ENCODE data around the gene GPR141. TPM values are rescaled to one million over a fixed set of nuclear protein-coding genes. Genes with fewer than 3 reads are reported as not detected.

The GPR141 gene
- total and polyA plus RNA-seq, 9 of the 15 experiments (the other 6 are each of a cell fraction or from before 2014, with no cell fraction given): not detected

- Histone ChIP-seq H4K20me1 (replicated peaks; ENCODE audit: control insufficient read depth, insufficient read depth, low read length) (0 out of 2 replicates have a peak, but pooled peaks cover 2% of the 10 kb centered on the region), H3K79me2 (ENCODE audit: control insufficient read depth, insufficient read depth, low read length) (no peaks in the 10 kb centered on the region), H3K9ac (ENCODE audit: insufficient read depth in 1 of 2, low read depth in 2 of 2, low read length in 2 of 2) (no peak overlapping the region), H3K9me3 (replicated peaks; ENCODE audit: control insufficient read depth, insufficient read depth, low read depth, low read length) (no peaks in the 10 kb centered on the region), H2AFZ (ENCODE audit: low read depth, low read length) (no peak overlapping the region), H3K9me1 (ENCODE audit: control insufficient read depth, insufficient read depth, low read length) (no peaks in the 10 kb centered on the region), H3K4me1 (replicated peaks in 1 of 2; ENCODE audit: control insufficient read depth in 2 of 2, insufficient read depth in 2 of 2, low read length in 2 of 2) (no peaks in the 10 kb centered on the region), H3K4me2 (ENCODE audit: insufficient read depth, low read length) (no peak overlapping the region), H3K36me3 (ENCODE audit: control insufficient read depth, insufficient read depth, low read length) (no peaks in the 10 kb centered on the region), H3K4me3 (no peak overlapping the region), H3K27ac (ENCODE audit: extremely low read depth, low read depth, low read length) (no peak overlapping the region), H3K27me3 (ENCODE audit: control insufficient read depth in 2 of 2, insufficient read depth in 2 of 2, low read length in 2 of 2) (no peaks in the 10 kb centered on the region)
- no peak for TF ChIP-seq TRIM24 (IDR thresholded peaks at IDR 0.05)
- TF ChIP-seq L3MBTL2 (IDR thresholded peaks at IDR 0.05): no peak
- no peak for TF ChIP-seq DACH1 (IDR thresholded peaks at IDR 0.05; ENCODE audit: partially characterized antibody)
- TF ChIP-seq ATF1 (CRISPR knock-in tag; IDR thresholded peaks at IDR 0.05): no peak
- TF ChIP-seq ATF1 (tag; IDR thresholded peaks at IDR 0.05): no peak
- TF ChIP-seq TAL1 (IDR thresholded peaks at IDR 0.05): no peak
- no peak for TF ChIP-seq ZNF609 (CRISPR knock-in tag; IDR thresholded peaks at IDR 0.05; ENCODE audit: borderline replicate concordance)
- TF ChIP-seq DEAF1 (CRISPR knock-in tag; IDR thresholded peaks at IDR 0.05): no peak
- no peak for TF ChIP-seq ZNF263 (CRISPR knock-in tag; IDR thresholded peaks at IDR 0.05; ENCODE audit: borderline replicate concordance)
- no peak for TF ChIP-seq HDAC1 (IDR thresholded peaks at IDR 0.05)
- TF ChIP-seq CCNT2 (IDR thresholded peaks at IDR 0.05; ENCODE audit: borderline replicate concordance, extremely low read depth, insufficient read length, low read depth, low read length): no peak
- TF ChIP-seq SMAD4 (CRISPR knock-in tag; conservative IDR thresholded peaks at IDR 0.05): no peak
- TF ChIP-seq, protein P1, sequence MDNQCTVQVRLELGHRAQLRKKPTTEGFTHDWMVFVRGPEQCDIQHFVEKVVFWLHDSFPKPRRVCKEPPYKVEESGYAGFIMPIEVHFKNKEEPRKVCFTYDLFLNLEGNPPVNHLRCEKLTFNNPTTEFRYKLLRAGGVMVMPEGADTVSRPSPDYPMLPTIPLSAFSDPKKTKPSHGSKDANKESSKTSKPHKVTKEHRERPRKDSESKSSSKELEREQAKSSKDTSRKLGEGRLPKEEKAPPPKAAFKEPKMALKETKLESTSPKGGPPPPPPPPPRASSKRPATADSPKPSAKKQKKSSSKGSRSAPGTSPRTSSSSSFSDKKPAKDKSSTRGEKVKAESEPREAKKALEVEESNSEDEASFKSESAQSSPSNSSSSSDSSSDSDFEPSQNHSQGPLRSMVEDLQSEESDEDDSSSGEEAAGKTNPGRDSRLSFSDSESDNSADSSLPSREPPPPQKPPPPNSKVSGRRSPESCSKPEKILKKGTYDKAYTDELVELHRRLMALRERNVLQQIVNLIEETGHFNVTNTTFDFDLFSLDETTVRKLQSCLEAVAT (IDR thresholded peaks at IDR 0.05): no peak
- no peak for TF ChIP-seq KAT8 (IDR thresholded peaks at IDR 0.05; ENCODE audit: low read depth)
- intact Hi-C loops (cut with micrococcal nuclease) (loop anchor here (10.0 kb wide), 1 partner anchor 500 kb away; no protein-coding TSS in a partner anchor), in situ Hi-C loops (cut with MboI) (no loop called here)
- no peak for ATAC-seq
- no TSS peak for BruUV-seq (replicated peaks)
- ChIA-PET CTCF (ENCODE audit: low intra/inter-chr PET ratio) (no interaction called here), POLR2A (interaction anchor here (0.6 kb wide), 1 partner anchor 60 kb away, joined by 3 read pairs; no protein-coding TSS in a partner anchor)
- DNase-seq (ENCODE audit: extremely low read depth in 1 of 4, low spot score in 3 of 4): no peak
- no peak for FAIRE-seq
- WGBS (ENCODE audit: insufficient coverage, low coverage, missing lambda C conversion rate): 0% methylated on average over 4 of the region's 4 CpGs
Observed at GRCh38 chr7:37724732-37725131, 41.2 kb downstream of the GPR141 start.

All from K562 (cell line).